HG03045 (cell line): ENCODE results near the gene RAB6C.
"Not testable (repeated sequence)": the region's sequence is repeated elsewhere in the genome, so short reads cannot be mapped to it uniquely, and the experiment has no call there.

ENCODE experiments used
- ATAC-seq: cut with Tn5 transposase; IDR thresholded peaks from one replicate; pipeline ENCODE4 v1.9.1; 2021; ENCODE audit warnings: mild to moderate bottlenecking, moderate library complexity; ENCODE audit not compliant: unreplicated experiment

The RAB6C gene

GRCh38 chr2:129979629-129980155 is at the start of gene RAB6C:
Gene RAB6C, plus strand, starts transcription at chr2:129979666. Its CDS starts 450 bp downstream, at chr2:129980116.
- not testable (repeated sequence) for ATAC-seq

- ATAC-seq = no peak
These were observed 49.0 kb upstream of the RAB6C start for GRCh38 chr2:129930451-129930850.

GRCh38 chr2:129933387-129933786 is 46.1 kb upstream of the RAB6C start:
- not testable (repeated sequence) for ATAC-seq

- ATAC-seq = no peak
These were observed 45.2 kb upstream of the RAB6C start for GRCh38 chr2:129934044-129934822.

- ATAC-seq = no peak
These were observed 44.3 kb upstream of the RAB6C start for GRCh38 chr2:129935118-129935517.

GRCh38 chr2:129936334-129936934 is 43.0 kb upstream of the RAB6C start:
- ATAC-seq = no peak

GRCh38 chr2:129938850-129939471 is 40.5 kb upstream of the RAB6C start:
- not testable (repeated sequence) for ATAC-seq

GRCh38 chr2:129943456-129943855 is 36.0 kb upstream of the RAB6C start:
- ATAC-seq = not testable (repeated sequence)

- ATAC-seq = no peak
These were observed 33.9 kb upstream of the RAB6C start for GRCh38 chr2:129945557-129945956.

GRCh38 chr2:129947712-129948111 is 31.8 kb upstream of the RAB6C start:
- not testable (repeated sequence) for ATAC-seq

- not testable (repeated sequence) for ATAC-seq
These were observed 23.3 kb upstream of the RAB6C start for GRCh38 chr2:129956171-129956570.

GRCh38 chr2:129957891-129958290 is 21.6 kb upstream of the RAB6C start:
- ATAC-seq = no peak

GRCh38 chr2:129958736-129959135 is 20.7 kb upstream of the RAB6C start:
- ATAC-seq = not testable (repeated sequence)

GRCh38 chr2:129968605-129969004 is 10.9 kb upstream of the RAB6C start:
- ATAC-seq = not testable (repeated sequence)

GRCh38 chr2:129975016-129975774 is 4.3 kb upstream of the RAB6C start:
- no peak for ATAC-seq

GRCh38 chr2:129976969-129977368 is 2.5 kb upstream of the RAB6C start:
- ATAC-seq = not testable (repeated sequence)

- ATAC-seq = no peak
These were observed 1.5 kb upstream of the RAB6C start for GRCh38 chr2:129977986-129978385.

GRCh38 chr2:129980246-129980645 is 780 bp downstream of the RAB6C start:
- not testable (repeated sequence) for ATAC-seq

GRCh38 chr2:129981689-129982088 is 2.2 kb downstream of the RAB6C start:
- not testable (repeated sequence) for ATAC-seq

GRCh38 chr2:129984426-129984825 is 5.0 kb downstream of the RAB6C start:
- ATAC-seq = no peak
